Measurements from ENCODE around the gene SLC16A12. TPM values are rescaled to one million over a fixed set of nuclear protein-coding genes. Genes with fewer than 3 reads are reported as not detected.

The SLC16A12 gene
- total RNA-seq, 1 donor from 2014 or later = not detected

GRCh38 chr10:89513206-89513605 is 22.2 kb downstream of the SLC16A12 start:
- TF ChIP-seq, protein P1, sequence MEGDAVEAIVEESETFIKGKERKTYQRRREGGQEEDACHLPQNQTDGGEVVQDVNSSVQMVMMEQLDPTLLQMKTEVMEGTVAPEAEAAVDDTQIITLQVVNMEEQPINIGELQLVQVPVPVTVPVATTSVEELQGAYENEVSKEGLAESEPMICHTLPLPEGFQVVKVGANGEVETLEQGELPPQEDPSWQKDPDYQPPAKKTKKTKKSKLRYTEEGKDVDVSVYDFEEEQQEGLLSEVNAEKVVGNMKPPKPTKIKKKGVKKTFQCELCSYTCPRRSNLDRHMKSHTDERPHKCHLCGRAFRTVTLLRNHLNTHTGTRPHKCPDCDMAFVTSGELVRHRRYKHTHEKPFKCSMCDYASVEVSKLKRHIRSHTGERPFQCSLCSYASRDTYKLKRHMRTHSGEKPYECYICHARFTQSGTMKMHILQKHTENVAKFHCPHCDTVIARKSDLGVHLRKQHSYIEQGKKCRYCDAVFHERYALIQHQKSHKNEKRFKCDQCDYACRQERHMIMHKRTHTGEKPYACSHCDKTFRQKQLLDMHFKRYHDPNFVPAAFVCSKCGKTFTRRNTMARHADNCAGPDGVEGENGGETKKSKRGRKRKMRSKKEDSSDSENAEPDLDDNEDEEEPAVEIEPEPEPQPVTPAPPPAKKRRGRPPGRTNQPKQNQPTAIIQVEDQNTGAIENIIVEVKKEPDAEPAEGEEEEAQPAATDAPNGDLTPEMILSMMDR (IDR thresholded peaks at IDR 0.05; ENCODE audit: insufficient read depth, low read length, severe bottlenecking) = no peak
- no peaks in the 10 kb centered on the region for H3K27me3 ChIP-seq (ENCODE audit: control insufficient read depth, insufficient read depth, low read length)
- FAIRE-seq (no peak), DNase-seq (ENCODE audit: low read depth) (no peak)
- H3K4me3 ChIP-seq (ENCODE audit: low read depth, low read length) = no peak overlapping the region
- no peaks in the 10 kb centered on the region for H3K36me3 ChIP-seq (ENCODE audit: control insufficient read depth, insufficient read depth, low read length)

GRCh38 chr10:89505640-89506275 is 29.6 kb downstream of the SLC16A12 start:
- DNase-seq (ENCODE audit: low read depth) (no peak), FAIRE-seq (no peak)
- Histone ChIP-seq H3K27me3 (ENCODE audit: control insufficient read depth, insufficient read depth, low read length) (no peaks in the 10 kb centered on the region), H3K4me3 (ENCODE audit: low read depth, low read length) (no peak overlapping the region), H3K36me3 (ENCODE audit: control insufficient read depth, insufficient read depth, low read length) (no peaks in the 10 kb centered on the region)
- TF ChIP-seq, protein P1 (IDR thresholded peaks at IDR 0.05; ENCODE audit: insufficient read depth, low read length, severe bottlenecking) = no peak

DNA sequence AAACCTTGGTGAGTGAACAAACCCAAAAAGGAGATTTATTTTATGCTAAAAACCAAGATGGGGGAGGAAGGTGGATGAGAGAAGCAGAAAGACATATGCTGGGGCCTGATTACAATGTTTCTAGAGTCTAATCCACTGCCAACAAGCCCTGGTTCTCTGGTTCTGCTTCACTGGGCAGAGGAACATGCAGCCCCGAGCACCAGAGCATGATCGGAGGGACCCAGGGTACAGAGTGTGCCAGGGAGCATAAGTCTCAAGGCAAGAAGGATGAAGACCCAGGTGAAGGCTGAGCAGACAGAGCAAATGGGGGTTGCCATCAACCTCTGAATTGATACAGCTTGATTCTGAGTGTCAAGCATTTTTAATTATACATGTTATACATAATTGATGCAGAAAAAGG is 30.7 kb downstream of the SLC16A12 start:
- TF ChIP-seq, protein P1 (IDR thresholded peaks at IDR 0.05; ENCODE audit: insufficient read depth, low read length, severe bottlenecking) = no peak
- FAIRE-seq (no peak), DNase-seq (ENCODE audit: low read depth) (no peak)
- Histone ChIP-seq H3K36me3 (ENCODE audit: control insufficient read depth, insufficient read depth, low read length) (no peaks in the 10 kb centered on the region), H3K4me3 (ENCODE audit: low read depth, low read length) (no peak overlapping the region), H3K27me3 (ENCODE audit: control insufficient read depth, insufficient read depth, low read length) (no peaks in the 10 kb centered on the region)

DNA sequence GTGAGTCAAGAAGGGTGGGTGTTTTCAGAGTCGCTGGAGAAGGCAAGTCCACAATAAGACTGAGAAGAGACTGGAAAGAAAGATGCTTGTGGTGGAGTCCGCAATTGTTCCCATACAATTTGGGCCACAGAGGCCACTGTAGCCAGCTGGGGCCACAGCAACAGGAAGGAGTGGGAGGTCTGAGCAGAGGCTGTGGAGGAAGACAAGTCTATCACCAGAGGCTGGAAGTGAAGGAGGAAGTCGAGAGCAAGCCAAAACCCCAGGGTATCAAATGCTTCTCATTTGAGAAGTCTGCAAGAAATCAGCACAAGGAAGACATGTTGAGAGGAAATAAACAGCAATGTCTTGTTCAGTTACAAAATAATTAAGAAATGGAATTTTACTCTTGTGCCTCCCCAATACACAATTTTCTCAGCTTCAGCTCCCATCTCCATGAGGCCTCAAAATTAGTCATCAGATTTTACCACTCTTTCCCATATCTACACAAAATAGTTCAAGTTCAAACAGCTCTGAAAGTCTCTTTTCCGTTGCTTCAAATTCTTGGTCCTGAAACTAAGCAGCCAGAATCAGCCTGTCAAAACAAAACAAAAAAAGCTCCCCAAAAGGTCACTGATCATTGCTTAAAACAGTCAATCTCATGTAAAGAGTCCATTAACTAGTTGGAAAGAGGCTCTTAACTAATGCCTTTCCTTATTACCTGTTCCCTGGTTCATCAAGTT is 31.6 kb downstream of the SLC16A12 start:
- Histone ChIP-seq H3K27me3 (ENCODE audit: control insufficient read depth, insufficient read depth, low read length) (no peaks in the 10 kb centered on the region), H3K4me3 (ENCODE audit: low read depth, low read length) (no peak overlapping the region), H3K36me3 (ENCODE audit: control insufficient read depth, insufficient read depth, low read length) (no peaks in the 10 kb centered on the region)
- DNase-seq (ENCODE audit: low read depth) = no peak
- TF ChIP-seq, protein P1 (IDR thresholded peaks at IDR 0.05; ENCODE audit: insufficient read depth, low read length, severe bottlenecking) = no peak
- no peak for FAIRE-seq

DNA sequence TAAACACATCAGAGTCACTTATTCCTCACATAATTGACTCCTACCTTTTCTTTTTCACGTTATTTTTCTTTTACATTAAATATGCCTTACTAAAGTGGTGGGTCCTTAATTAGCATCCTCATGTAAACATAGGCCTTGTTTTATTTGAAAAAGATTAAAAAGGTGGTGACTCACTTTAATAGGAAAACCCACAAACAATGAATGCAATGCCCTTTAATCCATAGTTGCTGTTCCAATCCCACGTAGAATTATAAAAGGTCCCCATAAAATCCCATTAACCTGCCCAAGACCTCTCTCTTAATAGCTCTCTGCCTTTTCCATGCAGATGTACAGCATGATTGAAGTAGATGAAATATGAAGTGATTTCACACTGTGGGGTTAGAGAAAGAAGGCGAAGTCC is 32.2 kb downstream of the SLC16A12 start:
- TF ChIP-seq, protein P1 (IDR thresholded peaks at IDR 0.05; ENCODE audit: insufficient read depth, low read length, severe bottlenecking) = no peak
- DNase-seq (ENCODE audit: low read depth) (no peak), FAIRE-seq (no peak)
- Histone ChIP-seq H3K27me3 (ENCODE audit: control insufficient read depth, insufficient read depth, low read length) (no peaks in the 10 kb centered on the region), H3K36me3 (ENCODE audit: control insufficient read depth, insufficient read depth, low read length) (no peaks in the 10 kb centered on the region), H3K4me3 (ENCODE audit: low read depth, low read length) (no peak overlapping the region)
